Measurements from ENCODE around the gene CAPN2. TPM values are rescaled to one million over a fixed set of nuclear protein-coding genes. Genes with fewer than 3 reads are reported as not detected.
A peak's percentile ranks its signal among the peaks of the same experiment; 100 is the strongest.

The CAPN2 gene
- total RNA-seq, 1 experiment from 2014 or later, result 459 TPM

DNA sequence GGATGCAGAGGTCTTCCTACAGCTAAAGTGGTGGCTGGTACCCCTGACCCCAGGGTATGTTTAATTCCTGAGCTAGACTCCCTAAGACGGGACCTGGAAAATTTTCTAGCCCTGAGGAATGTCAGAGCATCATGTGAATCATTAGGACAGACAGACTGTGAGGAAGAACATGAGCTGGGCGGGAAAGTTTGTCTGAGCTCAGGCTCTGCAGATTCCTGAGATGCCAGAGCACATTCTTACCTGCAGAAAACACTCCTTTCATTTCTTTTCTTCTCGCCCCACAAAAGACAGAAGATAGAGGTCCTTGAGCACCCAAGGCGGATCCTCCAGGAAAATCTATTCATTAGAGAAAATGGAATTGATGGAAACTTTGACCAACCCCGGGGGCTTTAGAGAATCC lies 6.5 kb downstream of the CAPN2 start:
- Histone ChIP-seq H3K27ac (peak overlapping the region; percentile 92), H3K79me2 (ENCODE audit: low read depth) (peaks cover 94% of the 10 kb centered on the region), H3F3A (ENCODE audit: insufficient read depth, low read depth) (peaks cover 81% of the 10 kb centered on the region), H2AFZ (no peak overlapping the region), H3K27me3 (ENCODE audit: insufficient read depth, low read depth) (no peaks in the 10 kb centered on the region), H4K20me1 (ENCODE audit: insufficient read depth) (no peaks in the 10 kb centered on the region), H3K4me2 (peak overlapping the region; percentile 91), H3K4me3 (0 out of 2 replicates have a peak overlapping the region, but pooled peaks have one; percentile 13), H3K9me2 (ENCODE audit: insufficient read depth) (no peaks in the 10 kb centered on the region), H3K36me3 (ENCODE audit: low read depth) (peaks cover 58% of the 10 kb centered on the region), H3K9me3 (ENCODE audit: insufficient read depth, low read depth) (no peaks in the 10 kb centered on the region), H3K4me1 (replicated peaks; ENCODE audit: insufficient read depth) (peaks cover 92% of the 10 kb centered on the region)
- no TSS peak for BruUV-seq (replicated peaks)
- intact Hi-C loops (cut with micrococcal nuclease; ENCODE audit: unreplicated experiment), result no loop called here
- DNase-seq, result peak; percentile 62 to 88
- CTCF ChIA-PET, result interaction anchor here (1.0 to 1.9 kb wide), 2 partner anchors 11 to 20 kb away, joined by 3 to 5 read pairs; no protein-coding TSS in a partner anchor
- POLR2A ChIA-PET (ENCODE audit: unreplicated experiment), result interaction anchor here (0.5 to 1.0 kb wide), 9 partner anchors 11 to 149 kb away, joined by 4 to 47 read pairs (median 11); no protein-coding TSS in a partner anchor
- TF ChIP-seq EZH2 (IDR thresholded peaks at IDR 0.05; ENCODE audit: low read depth), result no peak
- TF ChIP-seq, protein P1, sequence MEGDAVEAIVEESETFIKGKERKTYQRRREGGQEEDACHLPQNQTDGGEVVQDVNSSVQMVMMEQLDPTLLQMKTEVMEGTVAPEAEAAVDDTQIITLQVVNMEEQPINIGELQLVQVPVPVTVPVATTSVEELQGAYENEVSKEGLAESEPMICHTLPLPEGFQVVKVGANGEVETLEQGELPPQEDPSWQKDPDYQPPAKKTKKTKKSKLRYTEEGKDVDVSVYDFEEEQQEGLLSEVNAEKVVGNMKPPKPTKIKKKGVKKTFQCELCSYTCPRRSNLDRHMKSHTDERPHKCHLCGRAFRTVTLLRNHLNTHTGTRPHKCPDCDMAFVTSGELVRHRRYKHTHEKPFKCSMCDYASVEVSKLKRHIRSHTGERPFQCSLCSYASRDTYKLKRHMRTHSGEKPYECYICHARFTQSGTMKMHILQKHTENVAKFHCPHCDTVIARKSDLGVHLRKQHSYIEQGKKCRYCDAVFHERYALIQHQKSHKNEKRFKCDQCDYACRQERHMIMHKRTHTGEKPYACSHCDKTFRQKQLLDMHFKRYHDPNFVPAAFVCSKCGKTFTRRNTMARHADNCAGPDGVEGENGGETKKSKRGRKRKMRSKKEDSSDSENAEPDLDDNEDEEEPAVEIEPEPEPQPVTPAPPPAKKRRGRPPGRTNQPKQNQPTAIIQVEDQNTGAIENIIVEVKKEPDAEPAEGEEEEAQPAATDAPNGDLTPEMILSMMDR (conservative IDR thresholded peaks at IDR 0.05), result no peak

DNA sequence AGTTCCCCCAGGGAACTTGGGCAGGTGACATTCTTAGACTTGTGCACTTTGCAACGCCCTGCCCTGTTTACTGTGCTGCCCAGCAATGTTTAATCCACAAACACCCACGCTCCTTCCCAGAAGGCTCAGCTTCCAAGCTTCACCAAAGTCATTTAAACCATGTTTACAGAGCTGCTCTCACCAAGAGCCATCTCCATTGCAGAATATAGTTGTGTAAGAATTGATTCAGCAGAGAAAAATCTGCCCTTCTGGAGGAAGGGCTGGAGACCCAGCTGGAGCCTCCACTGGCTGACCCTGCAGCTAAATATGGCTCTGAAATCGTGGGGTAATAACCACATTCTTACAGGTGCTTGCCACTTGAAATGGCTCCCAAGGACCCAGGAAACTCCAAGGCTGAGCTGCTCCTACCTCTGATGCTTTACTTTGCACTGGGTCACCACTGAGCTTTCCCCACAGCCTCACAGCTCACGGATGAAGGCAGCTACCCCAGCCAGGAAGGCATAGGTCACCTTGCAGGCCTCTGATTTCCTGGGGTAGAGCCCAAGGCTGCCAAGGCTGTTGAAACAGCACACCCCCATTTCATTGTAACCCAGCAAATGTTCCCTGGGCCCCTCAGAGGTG lies 8.7 kb downstream of the CAPN2 start:
- CTCF ChIA-PET, result no interaction called here
- Histone ChIP-seq H3K36me3 (ENCODE audit: low read depth) (peaks cover 64% of the 10 kb centered on the region), H3K9me2 (ENCODE audit: insufficient read depth) (no peaks in the 10 kb centered on the region), H4K20me1 (ENCODE audit: insufficient read depth) (no peaks in the 10 kb centered on the region), H3F3A (ENCODE audit: insufficient read depth, low read depth) (peaks cover 75% of the 10 kb centered on the region), H3K4me2 (peak overlapping the region; percentile 91), H3K27me3 (ENCODE audit: insufficient read depth, low read depth) (no peaks in the 10 kb centered on the region), H3K27ac (peak overlapping the region; percentile 92), H3K79me2 (ENCODE audit: low read depth) (peaks cover 95% of the 10 kb centered on the region), H2AFZ (no peak overlapping the region), H3K4me1 (replicated peaks; ENCODE audit: insufficient read depth) (peaks cover 87% of the 10 kb centered on the region), H3K9me3 (ENCODE audit: insufficient read depth, low read depth) (no peaks in the 10 kb centered on the region), H3K4me3 (no peak overlapping the region)
- intact Hi-C loops (cut with micrococcal nuclease; ENCODE audit: unreplicated experiment), result no loop called here
- no TSS peak for BruUV-seq (replicated peaks)
- DNase-seq, result peak; percentile 60 to 99
- TF ChIP-seq, protein P1 (conservative IDR thresholded peaks at IDR 0.05), result no peak
- TF ChIP-seq EZH2 (IDR thresholded peaks at IDR 0.05; ENCODE audit: low read depth), result no peak
- POLR2A ChIA-PET (ENCODE audit: unreplicated experiment), result interaction anchor here (0.5 to 1.1 kb wide), 9 partner anchors 9 to 221 kb away, joined by 3 to 15 read pairs (median 4); partner anchors contain the start of gene CAPN2

DNA sequence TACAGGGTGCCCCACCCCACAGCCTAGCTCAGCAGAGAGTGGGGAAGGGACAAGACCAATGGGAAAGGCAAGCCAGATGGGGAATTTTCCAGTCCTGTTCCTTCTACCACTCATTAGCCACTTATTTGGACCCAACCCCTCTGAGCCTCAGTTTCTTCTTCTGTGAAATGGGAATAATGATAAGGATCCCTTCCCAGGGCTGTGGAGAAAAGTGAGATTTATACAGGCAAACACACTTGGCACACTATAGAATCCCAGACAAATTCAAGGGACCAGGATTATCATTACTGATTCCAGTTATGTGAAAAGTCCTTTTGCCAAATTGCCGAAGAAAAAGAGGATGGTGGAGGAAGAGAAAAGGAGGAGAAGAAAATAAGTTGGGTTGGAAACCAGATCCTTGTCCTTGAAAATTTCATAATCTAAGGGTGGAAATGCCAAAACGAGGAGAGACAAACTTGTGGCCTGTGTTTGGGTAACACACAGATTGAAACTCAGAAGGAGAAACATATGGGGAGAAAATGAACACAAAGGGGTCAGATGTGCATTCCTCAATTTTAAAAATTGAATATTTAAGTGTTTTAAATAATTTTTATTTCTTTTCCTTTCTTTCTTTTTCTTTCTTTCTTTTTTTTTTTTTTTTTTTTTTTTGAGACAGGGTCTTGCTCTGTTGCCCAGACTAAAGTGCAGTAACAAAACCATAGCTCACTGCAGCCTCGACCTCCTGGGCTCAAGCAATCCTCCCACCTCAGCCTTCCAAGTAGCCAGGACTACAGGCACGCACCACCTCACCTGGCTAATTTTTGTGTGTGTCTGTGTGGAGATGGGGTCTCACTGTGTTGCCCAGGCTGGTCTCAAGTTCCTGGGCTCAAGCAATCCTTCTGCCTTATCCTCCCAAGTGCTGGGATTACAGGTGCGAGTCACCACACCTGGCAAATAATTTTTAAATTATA lies 9.6 kb downstream of the CAPN2 start:
- intact Hi-C loops (cut with micrococcal nuclease; ENCODE audit: unreplicated experiment), result no loop called here
- ChIA-PET POLR2A (ENCODE audit: unreplicated experiment) (interaction anchor here (0.6 to 1.1 kb wide), 4 partner anchors 21 to 222 kb away, joined by 3 to 7 read pairs (median 4); no protein-coding TSS in a partner anchor), CTCF (no interaction called here)
- BruUV-seq (replicated peaks), result no TSS peak
- Histone ChIP-seq H3K9me2 (ENCODE audit: insufficient read depth) (no peaks in the 10 kb centered on the region), H3K9me3 (ENCODE audit: insufficient read depth, low read depth) (no peaks in the 10 kb centered on the region), H3K27ac (peak overlapping the region; percentile 92), H3K36me3 (ENCODE audit: low read depth) (peaks cover 58% of the 10 kb centered on the region), H3K4me3 (no peak overlapping the region), H3K79me2 (ENCODE audit: low read depth) (peaks cover 95% of the 10 kb centered on the region), H2AFZ (no peak overlapping the region), H3F3A (ENCODE audit: insufficient read depth, low read depth) (peaks cover 75% of the 10 kb centered on the region), H3K27me3 (ENCODE audit: insufficient read depth, low read depth) (no peaks in the 10 kb centered on the region), H3K4me1 (replicated peaks; ENCODE audit: insufficient read depth) (peaks cover 87% of the 10 kb centered on the region), H4K20me1 (ENCODE audit: insufficient read depth) (peaks cover 1% of the 10 kb centered on the region; the same call in 1 of the 2 replicates), H3K4me2 (peak overlapping the region; percentile 51)
- TF ChIP-seq, protein P1 (conservative IDR thresholded peaks at IDR 0.05), result no peak
- TF ChIP-seq EZH2 (IDR thresholded peaks at IDR 0.05; ENCODE audit: low read depth), result no peak
- DNase-seq, result no peak
